Prostate gland (tissue), 2 donors: ENCODE measurements around the gene SPATA24.

Source experiments
- CTCF ChIP-seq, 4 experiments: fragments of 200-600 bp in 2 of 4; fragments of 450-650 bp in 2 of 4; sonication (generic) in 2 of 4; IDR thresholded peaks; 1 replicate in 3 of 4; 2 replicates in 1 of 4; pipeline ENCODE4 v1.5.1; 2016 to 2019; ENCODE audit warnings: antibody characterized with exemption in 4 of 4, mild to moderate bottlenecking in 2 of 4, moderate library complexity in 2 of 4
- POLR2A ChIP-seq: fragments of 450-650 bp; IDR thresholded peaks from one replicate; pipeline ENCODE4 v1.6.1; 2016; ENCODE audit warnings: antibody characterized with exemption, mild to moderate bottlenecking

GRCh38 chr5:139410993-139411828, 7.3 kb upstream of the SPATA24 start:
- TF ChIP-seq CTCF (IDR thresholded peaks at IDR 0.05) (no peak), POLR2A (no peak)
